Activated CD8-positive, alpha-beta T cell treated with anti-CD3 and anti-CD28 coated beads for 36 hours (primary cell): ENCODE results near the gene EPHA1. TPM values are rescaled to one million over a fixed set of nuclear protein-coding genes. Genes with fewer than 3 reads are reported as not detected.

Experiments
- ATAC-seq: fragments of 200-7000 bp; cut with Tn5 transposase; one replicate; pipeline ENCODE4 v1.10.0; 2021; ENCODE audit warnings: mild to moderate bottlenecking, moderate library complexity
- CTCF ChIA-PET: fragments of 350-600 bp; sonication (Branson Sonifier 250); formaldehyde crosslinking; loops from one replicate; lab custom pipeline; 2021; ENCODE audit warnings: antibody characterized with exemption; lab: Charles Lee
- POLR2A ChIA-PET: fragments of 350-600 bp; sonication (Branson Sonifier 250); formaldehyde crosslinking; loops from one replicate; lab custom pipeline; 2021; ENCODE audit warnings: antibody characterized with exemption; lab: Charles Lee
- DNase-seq: peaks from one replicate; pipeline ENCODE4 v3.0.0-alpha.2; 2020
- H3K27ac Mint-ChIP-seq: one replicate; pipeline ENCODE4 v1.8.0; 2021; ENCODE audit warnings: mild to moderate bottlenecking, mixed read lengths
- H3K27me3 Mint-ChIP-seq: one replicate; pipeline ENCODE4 v1.8.0; 2021; ENCODE audit warnings: mixed read lengths
- H3K36me3 Mint-ChIP-seq: one replicate; pipeline ENCODE4 v1.8.0; 2021; ENCODE audit warnings: low read depth, mixed read lengths
- H3K4me1 Mint-ChIP-seq: one replicate; pipeline ENCODE4 v1.8.0; 2021; ENCODE audit warnings: low read depth, mixed read lengths
- H3K4me3 Mint-ChIP-seq: one replicate; pipeline ENCODE4 v1.8.0; 2021; ENCODE audit warnings: mild to moderate bottlenecking, moderate library complexity, mixed read lengths
- H3K9me3 Mint-ChIP-seq: one replicate; pipeline ENCODE4 v1.8.0; 2021; ENCODE audit warnings: mixed read lengths
- CTCF ChIP-seq: fragments of 200-600 bp; IDR thresholded peaks from one replicate; pipeline ENCODE4 v1.8.0; 2022; ENCODE audit warnings: antibody characterized with exemption, mild to moderate bottlenecking
- intact Hi-C: fragments of 100-400 bp; cut with micrococcal nuclease; formaldehyde crosslinking; loops from one replicate; pipeline ENCODE4 v1.10.0; 2022
- total RNA-seq, 2 experiments: library from RNA; stranded (reverse); gene quantifications; one replicate each; pipeline ENCODE4 v1.2.3, GENCODE V29; 2021

EPHA1 gene
- total RNA-seq, 2 experiments from 2014 or later, result 2.4 to 2.8 TPM

- H3K27me3 Mint-ChIP-seq, result no peaks in the 10 kb centered on the region
- no peak for ATAC-seq
- no peak for DNase-seq
- intact Hi-C loops, result no loop called here
- no peaks in the 10 kb centered on the region for H3K9me3 Mint-ChIP-seq
- TF ChIP-seq CTCF, result no peak
- peaks cover 7% of the 10 kb centered on the region for H3K4me1 Mint-ChIP-seq
- POLR2A ChIA-PET, result interaction anchor here (0.6 kb wide), 1 partner anchor 20 kb away, joined by 3 read pairs; no protein-coding TSS in a partner anchor
- CTCF ChIA-PET, result interaction anchor here (1.1 kb wide), 1 partner anchor 412 kb away, joined by 3 read pairs; no protein-coding TSS in a partner anchor
- no peak overlapping the region for H3K27ac Mint-ChIP-seq
- no peaks in the 10 kb centered on the region for H3K36me3 Mint-ChIP-seq
- no peak overlapping the region for H3K4me3 Mint-ChIP-seq
These were observed 46.8 kb upstream of the EPHA1 start for GRCh38 chr7:143455491-143455890.

GRCh38 chr7:143454091-143454680 lies 45.5 kb upstream of the EPHA1 start:
- no peak for TF ChIP-seq CTCF
- Mint-ChIP-seq H3K27ac (no peak overlapping the region), H3K9me3 (no peaks in the 10 kb centered on the region), H3K27me3 (no peaks in the 10 kb centered on the region), H3K36me3 (no peaks in the 10 kb centered on the region), H3K4me1 (peaks cover 7% of the 10 kb centered on the region), H3K4me3 (no peak overlapping the region)
- POLR2A ChIA-PET, result no interaction called here
- intact Hi-C loops, result no loop called here
- CTCF ChIA-PET, result interaction anchor here (1.2 to 1.8 kb wide), 3 partner anchors 14 to 239 kb away, joined by 3 to 5 read pairs (median 3); no protein-coding TSS in a partner anchor
- no peak for ATAC-seq
- no peak for DNase-seq

GRCh38 chr7:143452495-143452894 lies 43.8 kb upstream of the EPHA1 start:
- Mint-ChIP-seq H3K4me3 (no peak overlapping the region), H3K27ac (no peak overlapping the region), H3K4me1 (peaks cover 7% of the 10 kb centered on the region), H3K9me3 (no peaks in the 10 kb centered on the region), H3K36me3 (no peaks in the 10 kb centered on the region), H3K27me3 (no peaks in the 10 kb centered on the region)
- intact Hi-C loops, result no loop called here
- DNase-seq (no peak), ATAC-seq (no peak)
- POLR2A ChIA-PET, result no interaction called here
- TF ChIP-seq CTCF, result no peak
- CTCF ChIA-PET, result interaction anchor here (0.9 to 1.6 kb wide), 2 partner anchors 14 to 36 kb away, joined by 3 to 4 read pairs; no protein-coding TSS in a partner anchor

GRCh38 chr7:143451746-143452145 lies 43.1 kb upstream of the EPHA1 start:
- DNase-seq (no peak), ATAC-seq (no peak)
- H3K36me3 Mint-ChIP-seq, result no peaks in the 10 kb centered on the region
- CTCF ChIA-PET, result interaction anchor here (0.9 to 1.6 kb wide), 3 partner anchors 15 to 39 kb away, joined by 3 to 4 read pairs (median 3); no protein-coding TSS in a partner anchor
- H3K9me3 Mint-ChIP-seq, result no peaks in the 10 kb centered on the region
- H3K4me1 Mint-ChIP-seq, result peaks cover 7% of the 10 kb centered on the region
- no peak overlapping the region for H3K27ac Mint-ChIP-seq
- no peak for TF ChIP-seq CTCF
- intact Hi-C loops, result no loop called here
- H3K4me3 Mint-ChIP-seq, result no peak overlapping the region
- POLR2A ChIA-PET, result no interaction called here
- H3K27me3 Mint-ChIP-seq, result no peaks in the 10 kb centered on the region

GRCh38 chr7:143451122-143451521 lies 42.5 kb upstream of the EPHA1 start:
- intact Hi-C loops, result no loop called here
- ChIA-PET CTCF (interaction anchor here (1.3 kb wide), 1 partner anchor 40 kb away, joined by 3 read pairs; no protein-coding TSS in a partner anchor), POLR2A (no interaction called here)
- ATAC-seq (no peak), DNase-seq (no peak)
- H3K36me3 Mint-ChIP-seq, result no peaks in the 10 kb centered on the region
- peaks cover 7% of the 10 kb centered on the region for H3K4me1 Mint-ChIP-seq
- TF ChIP-seq CTCF, result no peak
- H3K9me3 Mint-ChIP-seq, result no peaks in the 10 kb centered on the region
- H3K4me3 Mint-ChIP-seq, result no peak overlapping the region
- H3K27ac Mint-ChIP-seq, result no peak overlapping the region
- no peaks in the 10 kb centered on the region for H3K27me3 Mint-ChIP-seq
